DMS114 treated with DMSO at 0.1 percent for 48 hours (cell line): ENCODE data around the gene PSEN2.
A peak's percentile ranks its signal among the peaks of the same experiment; 100 is the strongest.
"Not testable (repeated sequence)": the region's sequence is repeated elsewhere in the genome, so short reads cannot be mapped to it uniquely, and the experiment has no call there.

Experiments
- DNase-seq: peaks from one replicate; lab custom pipeline; 2025; ENCODE audit not compliant: unreplicated experiment; lab: John Stamatoyannopoulos, UW

The PSEN2 gene

DNA sequence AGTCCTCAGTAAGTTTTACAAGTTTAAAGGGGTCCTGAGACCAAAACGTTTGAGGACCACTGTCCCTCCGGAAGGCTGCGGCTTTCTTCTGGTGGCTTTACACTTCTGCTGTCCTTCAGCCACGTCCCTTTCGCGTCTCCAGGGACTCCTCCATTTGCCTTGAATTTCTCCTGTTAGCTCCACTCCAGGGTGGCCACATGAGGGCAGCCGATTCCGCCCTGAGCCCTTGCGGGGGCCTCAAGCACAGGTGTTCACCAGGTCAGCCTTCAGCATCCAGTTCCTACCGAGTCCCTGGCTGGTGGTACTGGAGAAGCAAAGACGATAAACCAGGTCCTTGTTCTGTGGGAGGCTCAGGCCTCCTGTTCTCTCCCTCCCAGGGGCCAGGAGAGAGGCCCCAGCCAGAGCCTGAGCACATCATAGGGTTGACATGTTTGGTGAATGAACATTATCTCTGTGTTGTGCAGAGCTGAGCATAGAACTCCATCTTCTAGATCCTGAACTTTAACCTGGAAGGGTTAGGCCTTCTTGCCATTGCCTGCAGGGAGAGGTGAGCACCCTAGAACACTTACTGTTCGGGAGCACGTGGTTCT lies 42.3 kb downstream of the PSEN2 start:
- DNase-seq, result no peak

DNA sequence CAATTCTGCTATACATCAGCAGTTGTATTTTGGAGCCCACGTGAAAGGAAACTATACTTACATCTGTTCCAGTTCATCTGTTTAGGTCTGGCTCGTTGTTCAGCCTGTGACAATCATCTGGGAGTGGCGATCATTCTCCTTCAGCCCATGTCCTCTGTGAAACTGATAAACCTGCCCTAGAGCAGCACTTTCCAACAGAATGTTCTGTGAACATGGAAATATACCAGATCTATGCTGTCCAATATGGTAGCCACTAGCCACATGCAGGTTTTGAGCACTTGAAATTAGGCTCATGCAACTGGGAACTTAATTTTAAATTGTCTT lies 45.2 kb downstream of the PSEN2 start:
- DNase-seq, result no peak

DNA sequence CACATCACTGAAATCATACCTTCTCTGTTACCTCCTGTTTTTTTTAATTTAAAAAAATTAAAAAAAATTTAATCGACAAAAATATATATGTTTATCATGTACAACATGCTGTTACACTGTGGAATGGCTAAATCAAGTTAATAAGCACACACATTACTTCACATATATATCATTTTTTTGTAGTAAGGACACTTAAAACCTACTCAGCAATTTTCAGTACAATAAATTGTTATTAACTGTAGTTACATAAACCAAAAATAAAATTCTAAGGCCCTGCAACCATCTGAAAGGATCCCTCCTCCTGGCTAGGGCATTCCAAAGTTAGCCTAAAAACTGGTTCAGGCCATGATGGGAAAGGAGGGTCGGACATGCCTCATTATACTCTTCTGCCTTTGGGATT lies 46.1 kb downstream of the PSEN2 start:
- no peak for DNase-seq

DNA sequence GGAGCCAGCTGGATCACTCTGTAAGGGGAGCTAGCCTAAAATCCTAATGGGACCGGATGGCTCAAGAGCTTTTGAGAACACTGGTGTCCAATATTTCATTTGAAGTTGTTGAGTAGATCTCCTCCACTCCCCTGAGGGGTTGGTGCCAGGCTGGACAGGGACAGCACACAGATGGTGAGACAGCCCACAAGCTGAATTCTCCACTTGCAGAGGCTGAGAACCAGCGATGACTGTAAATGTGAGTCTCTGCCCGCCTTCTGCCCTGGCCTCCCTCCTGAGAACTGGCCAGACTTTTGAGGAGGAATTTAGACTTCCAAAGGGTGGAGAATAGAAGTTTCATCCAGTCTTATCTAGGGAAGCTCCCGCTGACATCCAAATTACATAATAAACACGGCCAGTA lies 49.2 kb downstream of the PSEN2 start:
- no peak for DNase-seq

DNA sequence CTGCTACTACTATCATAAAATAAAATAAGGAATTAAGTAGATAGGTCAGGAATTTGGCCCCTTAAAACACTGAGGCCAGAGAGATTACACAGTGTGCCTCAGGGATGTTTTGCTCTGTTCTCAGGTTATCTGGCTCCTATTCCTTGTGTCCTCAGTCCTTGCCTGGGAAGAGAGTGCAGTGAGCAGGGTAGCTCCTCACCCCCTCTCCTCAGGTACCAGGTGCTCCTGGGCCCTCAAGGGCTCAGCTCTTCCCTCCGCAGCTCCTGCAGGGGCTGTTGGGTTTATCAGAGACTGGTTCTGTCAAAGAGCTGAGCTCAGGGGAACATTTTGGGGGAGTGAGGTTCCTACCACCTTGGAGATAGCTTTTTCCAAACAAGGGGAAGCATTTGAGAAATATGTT lies 49.6 kb downstream of the PSEN2 start:
- DNase-seq, result no peak

DNA sequence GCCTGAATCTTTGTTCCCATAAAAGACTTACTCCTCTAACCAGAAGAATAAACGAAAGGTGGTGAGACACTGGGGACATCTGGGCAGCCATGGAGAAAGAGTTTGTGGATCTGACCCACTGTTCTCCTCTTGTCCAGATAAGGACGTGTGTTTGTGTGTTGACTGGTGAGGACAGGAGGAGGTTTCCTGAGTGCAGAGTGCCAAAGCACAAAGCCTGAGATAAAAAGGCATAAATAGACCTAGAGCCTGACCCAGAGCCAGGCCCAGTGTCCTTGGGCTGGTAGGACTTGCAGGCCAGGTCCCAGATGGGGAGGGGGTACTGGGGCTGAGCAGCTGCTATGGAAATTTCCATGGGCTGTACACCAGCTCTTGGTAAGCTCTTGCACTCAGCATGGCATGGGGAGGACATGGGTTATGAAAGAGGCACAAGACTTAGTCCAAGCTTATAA lies 50.1 kb downstream of the PSEN2 start:
- no peak for DNase-seq

DNA sequence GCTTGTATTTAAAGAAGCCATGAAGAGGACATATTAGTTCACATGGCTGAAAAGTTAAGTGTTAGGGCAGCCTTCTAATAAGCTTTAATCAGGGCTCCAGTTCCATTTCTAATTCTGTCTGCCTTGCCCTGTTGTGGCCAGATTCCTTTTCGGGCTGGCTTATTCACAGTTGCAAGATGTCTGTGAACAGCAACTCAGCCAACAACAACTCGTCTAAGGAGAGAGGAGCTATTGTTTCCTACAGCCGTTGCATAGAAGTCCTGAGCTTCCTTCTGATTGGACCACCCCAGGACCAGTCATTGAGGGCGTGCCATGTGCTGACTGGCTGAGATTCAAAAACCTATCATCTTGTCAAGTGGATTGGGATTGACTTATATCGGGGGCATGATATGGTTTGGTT lies 51.1 kb downstream of the PSEN2 start:
- no peak for DNase-seq

DNA sequence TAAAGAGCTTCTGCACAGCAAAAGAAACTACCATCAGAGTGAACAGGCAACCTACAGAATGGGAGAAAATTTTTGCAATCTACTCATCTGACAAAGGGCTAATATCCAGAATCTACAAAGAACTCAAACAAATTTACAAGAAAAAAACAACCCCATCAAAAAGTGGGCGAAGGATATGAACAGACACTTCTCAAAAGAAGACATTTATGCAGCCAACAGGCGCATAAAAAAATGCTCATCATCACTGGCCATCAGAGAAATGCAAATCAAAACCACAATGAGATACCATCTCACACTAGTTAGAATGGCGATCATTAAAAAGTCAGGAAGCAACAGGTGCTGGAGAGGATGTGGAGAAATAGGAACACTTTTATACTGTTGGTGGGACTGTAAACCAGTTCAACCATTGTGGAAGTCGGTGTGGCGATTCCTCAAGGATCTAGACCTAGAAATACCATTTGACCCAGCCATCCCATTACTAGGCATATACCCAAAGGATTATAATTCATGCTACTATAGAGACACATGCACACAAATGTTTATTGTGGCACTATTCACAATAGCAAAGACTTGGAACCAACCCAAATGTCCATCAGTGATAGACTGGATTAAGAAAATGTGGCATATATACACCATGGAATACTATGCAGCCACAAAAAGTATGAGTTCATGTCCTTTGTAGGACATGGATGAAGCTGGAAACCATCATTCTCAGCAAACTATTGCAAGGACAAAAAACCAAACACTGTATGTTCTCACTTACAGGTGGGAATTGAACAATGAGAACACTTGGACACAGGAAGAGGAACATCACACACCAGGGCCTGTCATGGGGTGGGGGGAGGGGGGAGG lies 59.1 kb downstream of the PSEN2 start:
- not testable (repeated sequence) for DNase-seq

DNA sequence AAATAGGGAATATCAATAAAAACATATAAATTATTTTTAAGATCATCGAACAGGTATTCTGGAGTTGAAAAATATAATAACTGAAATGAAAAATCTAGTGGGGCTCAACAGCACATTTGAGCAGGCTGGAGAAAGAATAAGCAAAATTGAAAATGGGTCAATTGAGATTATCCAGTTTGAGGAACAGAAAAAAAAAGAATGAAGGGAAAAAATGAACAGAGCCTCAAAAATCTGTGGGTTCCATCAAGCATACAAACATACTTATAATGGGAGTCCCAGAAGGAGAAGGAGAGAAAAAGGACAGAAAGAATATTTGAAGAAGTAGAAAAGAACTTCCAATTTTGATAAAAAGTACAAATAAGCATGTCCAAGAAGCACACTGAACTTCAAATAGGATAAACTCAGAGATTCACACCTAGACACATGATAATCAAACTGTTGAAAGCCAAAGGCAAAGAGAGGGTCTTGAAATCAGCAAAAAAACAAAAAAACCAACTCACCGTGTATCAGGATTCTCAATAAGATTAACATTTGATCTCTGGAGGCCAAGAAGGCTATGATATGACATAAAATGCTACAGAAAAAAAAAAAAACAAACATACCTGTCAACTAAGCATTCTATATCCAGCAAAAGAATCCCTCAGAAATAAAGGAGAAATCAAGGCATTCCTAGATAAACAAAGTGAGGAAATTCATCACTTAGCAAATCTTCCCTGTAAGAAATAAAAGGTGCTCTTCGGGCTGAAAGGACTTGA lies 64.2 kb downstream of the PSEN2 start:
- no peak for DNase-seq

DNA sequence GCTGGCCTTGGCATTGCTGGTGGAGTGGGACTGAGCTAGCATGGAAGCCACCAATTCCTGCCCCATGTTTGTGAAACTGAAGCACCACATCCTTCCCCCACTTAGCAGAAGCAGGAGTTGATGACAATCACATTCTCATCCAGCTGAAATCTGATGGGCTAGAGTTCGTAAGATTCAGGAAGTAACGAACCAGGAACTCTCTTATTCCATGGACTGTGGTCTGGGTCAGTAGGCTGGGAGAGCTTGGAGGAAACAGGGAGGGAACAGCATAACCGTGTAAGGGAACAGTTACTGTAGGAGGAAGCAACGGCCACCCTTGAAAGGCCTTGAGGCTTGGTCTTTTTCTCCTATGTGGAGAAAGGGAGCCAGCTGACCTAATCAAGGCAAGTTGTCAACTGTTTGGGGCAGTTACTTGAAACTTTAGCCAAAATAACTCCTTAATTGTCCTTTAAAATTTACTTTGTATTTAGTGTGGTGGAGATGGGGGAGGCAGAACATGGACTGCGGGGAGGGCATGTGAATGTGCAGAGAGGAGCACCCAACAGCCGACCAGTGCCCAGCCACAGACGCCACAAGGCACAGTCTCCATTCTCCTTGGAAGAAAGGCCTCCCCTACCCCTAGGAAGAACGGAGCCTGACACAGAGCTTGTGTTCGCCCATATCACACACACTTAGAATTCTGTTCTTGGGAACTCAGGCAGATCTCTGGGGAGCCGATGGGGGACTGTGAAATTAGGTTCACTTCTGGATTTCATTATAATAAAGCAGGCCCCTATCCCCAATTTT lies 67.7 kb downstream of the PSEN2 start:
- no peak for DNase-seq

DNA sequence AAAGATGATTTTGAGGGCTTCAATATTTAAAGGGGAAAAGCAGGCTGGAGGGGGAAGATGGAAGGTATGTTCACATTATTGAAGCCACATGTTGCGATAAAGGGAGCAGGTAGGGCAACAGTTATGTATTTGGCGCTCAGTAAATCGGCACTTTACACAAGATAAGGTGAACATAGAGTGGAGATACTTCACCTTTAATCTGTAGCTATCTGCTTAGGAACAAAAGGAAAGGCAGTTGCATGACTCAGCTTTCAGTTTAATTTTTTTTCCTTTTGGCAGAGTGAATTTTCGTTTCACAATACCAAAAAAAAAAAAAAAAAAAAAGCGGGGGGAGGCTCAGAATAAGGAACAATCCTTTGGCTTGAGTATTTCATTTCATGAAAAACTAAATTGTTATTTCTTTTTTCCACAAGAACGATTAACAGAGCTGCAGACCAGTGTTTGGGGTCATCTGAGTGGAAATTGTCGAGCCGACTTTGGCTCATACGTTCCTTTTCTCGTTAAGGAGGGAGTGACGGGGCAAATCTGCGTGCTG lies 68.6 kb downstream of the PSEN2 start:
- no peak for DNase-seq

DNA sequence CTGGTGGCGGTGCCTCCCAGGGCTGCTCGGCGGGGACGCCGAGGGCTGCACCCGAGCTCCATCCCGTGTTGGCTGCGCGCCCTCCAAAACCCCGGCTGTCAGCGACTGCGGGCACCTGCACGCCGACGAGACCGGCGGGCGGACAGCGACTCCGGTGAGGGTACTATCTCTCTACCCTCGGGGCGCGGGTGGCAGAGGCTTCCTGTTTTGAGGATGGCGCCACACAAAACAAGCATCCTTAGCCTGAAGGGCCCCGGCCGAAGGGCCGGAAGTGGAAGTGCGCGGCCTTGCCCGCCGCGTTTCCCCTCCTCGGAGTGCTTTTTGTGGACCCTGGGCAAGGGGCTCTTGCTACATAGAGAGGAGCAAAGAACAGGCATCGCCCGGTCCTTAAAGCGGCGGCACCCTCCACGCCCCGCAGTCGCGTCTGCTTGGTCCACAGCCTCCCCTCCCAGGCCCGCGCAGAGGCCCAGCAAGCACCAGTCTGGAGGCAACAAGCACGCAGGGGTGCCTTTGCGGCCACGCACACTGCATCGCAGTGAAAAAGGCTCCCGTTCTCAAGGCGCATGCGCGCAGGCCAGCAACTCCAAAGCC lies 69.1 kb downstream of the PSEN2 start:
- DNase-seq, result peak; percentile 72

DNA sequence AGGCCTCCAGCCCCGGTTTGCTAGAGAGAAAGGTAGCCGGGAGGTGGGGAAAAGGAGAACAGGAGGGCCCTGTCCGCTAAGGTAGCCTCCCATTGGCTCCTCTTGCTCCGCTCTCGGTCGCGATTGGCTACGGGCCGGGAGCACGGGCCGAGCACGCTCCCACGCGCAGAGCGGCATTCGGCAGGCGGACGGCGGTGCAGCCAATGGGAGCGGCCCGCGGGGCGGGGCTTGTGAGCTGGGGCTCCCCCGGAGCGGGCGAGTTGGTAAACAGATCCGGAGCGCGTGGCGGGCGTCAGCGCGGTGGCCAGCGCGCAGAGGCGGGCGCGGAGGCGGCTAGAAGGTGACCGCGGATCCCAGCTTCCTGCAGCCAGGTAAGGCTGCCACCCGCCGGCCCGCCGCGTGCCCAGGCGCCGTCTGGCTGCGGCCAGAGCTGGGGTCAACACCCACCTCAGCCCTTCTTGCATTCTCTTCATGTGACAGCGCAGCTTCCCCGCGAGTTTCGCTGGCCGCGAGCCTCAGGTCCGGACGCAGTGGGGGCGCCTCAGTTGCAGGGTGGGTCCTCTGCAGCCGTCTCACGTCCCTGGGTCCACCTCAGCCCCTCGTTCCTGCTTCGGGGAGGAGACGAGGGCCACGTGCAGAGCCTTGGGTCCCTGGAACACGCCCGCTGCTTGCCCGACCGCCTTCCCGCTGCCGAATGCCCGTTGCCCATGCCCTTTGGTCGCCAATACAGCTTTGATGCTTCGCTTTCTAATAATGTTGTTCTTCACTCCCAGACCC lies 69.8 kb downstream of the PSEN2 start, which contains the start of gene COQ8A:
COQ8A (plus strand) TSS at position 266 of the 777 bp plus-strand sequence. CDS start 21,092 bp downstream, outside the sequence.
- peak; percentile 98 for DNase-seq

DNA sequence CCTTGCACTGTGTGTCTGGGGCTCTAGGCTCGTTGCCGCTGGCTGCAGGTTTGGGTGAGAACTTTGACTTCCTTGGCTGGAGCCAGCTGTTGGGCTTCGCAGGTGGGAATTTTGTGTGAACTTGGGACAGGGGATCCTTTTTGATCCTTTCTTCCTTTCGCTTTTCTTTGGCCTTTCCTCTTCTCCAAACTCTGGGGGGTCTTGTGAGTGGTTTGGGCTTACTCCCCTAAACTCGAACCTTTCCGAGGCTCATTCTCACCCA lies 70.3 kb downstream of the PSEN2 start:
- no peak for DNase-seq

DNA sequence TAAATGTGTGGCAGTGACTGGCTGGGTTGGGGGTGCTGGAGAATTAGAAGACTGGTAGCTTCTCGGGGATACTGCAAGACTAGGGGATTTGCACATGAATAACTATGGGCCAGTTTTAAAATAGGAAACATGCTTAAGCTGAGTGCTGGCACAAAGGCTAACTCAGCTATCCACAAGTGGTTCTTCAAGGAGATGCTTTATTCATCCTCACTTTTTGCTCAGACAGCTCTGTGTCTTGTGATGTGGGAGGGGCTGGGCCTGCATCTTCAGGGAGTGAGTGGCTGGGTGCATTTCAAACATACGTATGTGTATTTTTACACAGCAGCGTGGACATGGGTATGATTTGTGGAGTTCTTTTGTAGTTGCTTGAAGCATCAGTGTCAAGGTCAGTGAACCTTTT lies 72.0 kb downstream of the PSEN2 start:
- no peak for DNase-seq

DNA sequence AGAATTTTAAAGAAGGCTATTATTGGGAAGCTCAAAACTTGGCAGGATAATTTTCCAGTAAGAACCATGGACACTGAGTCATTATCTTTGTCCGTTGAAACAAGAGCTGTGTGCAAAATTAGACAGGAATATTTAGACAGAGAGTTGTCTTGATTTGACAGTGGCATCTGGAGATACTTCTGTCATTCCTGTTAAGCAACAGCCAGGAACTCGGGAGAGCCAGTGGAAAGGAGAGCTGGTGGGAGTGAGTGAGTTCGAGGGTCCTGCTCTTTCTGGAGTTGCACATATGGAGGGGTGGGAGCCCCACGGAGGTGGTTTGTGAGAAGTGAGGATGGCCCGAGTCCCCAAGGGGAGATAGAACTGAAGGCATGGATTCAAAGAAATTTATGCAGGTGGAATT lies 72.7 kb downstream of the PSEN2 start:
- no peak for DNase-seq

DNA sequence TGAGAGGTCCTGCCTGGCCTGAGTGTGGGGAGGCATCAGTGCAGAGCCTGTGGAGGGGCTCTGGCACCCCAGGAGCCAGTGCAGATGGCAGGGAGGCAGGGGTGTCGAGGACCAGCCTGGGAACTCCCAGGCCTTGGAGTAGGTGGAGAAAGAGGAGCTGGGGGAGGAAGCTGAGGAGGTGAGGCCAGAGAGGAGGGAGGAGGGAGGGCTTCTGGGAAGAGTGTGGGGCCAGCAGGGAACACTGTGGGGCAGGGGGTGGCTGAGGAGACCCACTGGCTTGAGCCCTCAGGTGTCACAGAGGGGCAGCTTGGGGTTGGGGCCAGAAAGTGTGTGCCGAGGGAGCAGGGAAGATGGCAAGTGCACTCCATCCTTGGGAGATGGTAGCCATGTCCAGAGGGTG lies 73.5 kb downstream of the PSEN2 start:
- no peak for DNase-seq

DNA sequence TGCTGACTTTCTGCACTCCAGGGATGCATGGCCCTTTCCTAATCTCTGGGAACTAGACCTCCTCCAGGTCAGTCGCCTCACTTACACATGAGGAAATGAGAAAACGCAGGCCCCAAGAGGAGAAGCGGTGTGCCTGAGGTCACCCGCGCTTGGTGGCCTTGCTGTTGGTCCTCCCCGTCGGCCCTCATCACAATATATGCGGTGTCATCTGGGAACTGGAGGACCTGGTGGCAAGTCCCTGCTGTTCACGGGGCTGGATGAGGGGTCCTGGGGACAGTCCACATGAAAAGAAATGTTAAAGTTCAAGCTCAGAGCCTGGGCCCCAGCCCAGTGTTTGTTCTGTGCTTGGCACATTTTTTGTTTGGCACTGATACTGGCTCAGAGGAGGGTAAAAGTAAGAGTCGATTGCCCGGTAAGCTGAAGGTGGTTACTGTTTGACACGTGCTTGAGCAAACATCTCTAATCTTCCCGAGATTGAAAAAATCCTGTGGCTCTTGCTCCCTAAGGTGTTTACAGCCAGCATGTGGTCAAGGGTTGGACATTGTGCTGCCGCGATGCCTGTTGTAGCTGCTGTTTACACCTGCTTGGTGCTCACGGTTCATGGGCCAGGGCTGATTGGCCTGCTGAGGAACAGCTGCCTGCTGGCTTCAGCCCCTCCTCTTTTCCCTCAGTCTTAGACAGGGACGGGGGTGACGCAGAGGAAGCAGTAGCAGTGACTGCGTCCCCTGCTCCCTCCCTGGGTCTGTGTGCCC lies 74.9 kb downstream of the PSEN2 start:
- no peak for DNase-seq
